Ectodermal cell (in vitro differentiated cells): ENCODE data around the gene ZNF326.
A peak's percentile ranks its signal among the peaks of the same experiment; 100 is the strongest.
"Not testable (repeated sequence)": the region's sequence is repeated elsewhere in the genome, so short reads cannot be mapped to it uniquely, and the experiment has no call there.

Experiments used
- H3K27ac ChIP-seq: 2 replicates; pipeline ENCODE4 v1.7.0; 2013; ENCODE audit warnings: mild to moderate bottlenecking, low read depth, low read length; ENCODE audit not compliant: insufficient read depth, poor library complexity, severe bottlenecking
- H3K27me3 ChIP-seq: 2 replicates; pipeline ENCODE4 v1.7.0; 2013; ENCODE audit warnings: mild to moderate bottlenecking, low read length; ENCODE audit not compliant: insufficient read depth, control insufficient read depth, poor library complexity, severe bottlenecking
- H3K36me3 ChIP-seq: one replicate; pipeline ENCODE4 v1.7.0; 2013; ENCODE audit warnings: low read length; ENCODE audit not compliant: control insufficient read depth, insufficient read depth
- H3K4me1 ChIP-seq: one replicate; pipeline ENCODE4 v1.7.0; 2013; ENCODE audit warnings: low read length; ENCODE audit not compliant: control insufficient read depth, insufficient read depth
- H3K4me3 ChIP-seq: 2 replicates; pipeline ENCODE4 v1.7.0; 2013; ENCODE audit warnings: low read depth, low read length, control low read depth; ENCODE audit not compliant: insufficient read depth
- H3K9me3 ChIP-seq: 2 replicates; pipeline ENCODE4 v1.7.0; 2013; ENCODE audit warnings: mild to moderate bottlenecking, low read length, moderate library complexity; ENCODE audit not compliant: control insufficient read depth
- WGBS, 2 experiments: methylation state at CpG; one replicate each; pipeline ENCODE4 v1.1.7; 2013; ENCODE audit warnings: missing lambda C conversion rate in 2 of 2; 5-methylcytosine and 5-hydroxymethylcytosine counted together

Gene ZNF326

GRCh38 chr1:89982846-89983245 is 12.1 kb upstream of the ZNF326 start:
- H3K4me3 ChIP-seq, H3K9me3 ChIP-seq, H3K36me3 ChIP-seq, H3K27ac ChIP-seq, H3K27me3 ChIP-seq, H3K4me1 ChIP-seq: not testable (repeated sequence)
- 85 to 92% methylated on average over 1 of the region's 2 CpGs for WGBS, 2 experiments

GRCh38 chr1:89984564-89985116 is 10.3 kb upstream of the ZNF326 start:
- H3K9me3 ChIP-seq, H3K27ac ChIP-seq, H3K4me1 ChIP-seq, H3K36me3 ChIP-seq, H3K4me3 ChIP-seq, H3K27me3 ChIP-seq: not testable (repeated sequence)
- 96 to 97% methylated on average over 28 to 33 of the region's 33 CpGs for WGBS, 2 experiments

GRCh38 chr1:89986020-89986419 is 8.9 kb upstream of the ZNF326 start:
- Histone ChIP-seq H3K4me3 (no peak overlapping the region), H3K4me1 (no peaks in the 10 kb centered on the region), H3K36me3 (no peaks in the 10 kb centered on the region), H3K27ac (no peak overlapping the region), H3K9me3 (no peaks in the 10 kb centered on the region), H3K27me3 (no peaks in the 10 kb centered on the region)

- 0 to 2% methylated on average over 2 to 3 of the region's 3 CpGs for whole genome bisulfite sequencing, 2 experiments
- Histone ChIP-seq H3K27ac (no peak overlapping the region), H3K4me3 (no peak overlapping the region), H3K4me1 (no peaks in the 10 kb centered on the region), H3K36me3 (no peaks in the 10 kb centered on the region), H3K27me3 (no peaks in the 10 kb centered on the region), H3K9me3 (no peaks in the 10 kb centered on the region)
Observed at GRCh38 chr1:89987159-89987819, 7.6 kb upstream of the ZNF326 start.

GRCh38 chr1:89989099-89989498 is 5.8 kb upstream of the ZNF326 start:
- WGBS, 2 experiments: 94% methylated on average over 23 of the region's 23 CpGs
- no peaks in the 10 kb centered on the region for H3K36me3 ChIP-seq
- no peaks in the 10 kb centered on the region for H3K9me3 ChIP-seq
- no peak overlapping the region for H3K27ac ChIP-seq
- no peaks in the 10 kb centered on the region for H3K4me1 ChIP-seq
- H3K4me3 ChIP-seq: no peak overlapping the region
- no peaks in the 10 kb centered on the region for H3K27me3 ChIP-seq

- H3K9me3 ChIP-seq: no peaks in the 10 kb centered on the region
- H3K4me3 ChIP-seq: no peak overlapping the region
- no peaks in the 10 kb centered on the region for H3K27me3 ChIP-seq
- no peaks in the 10 kb centered on the region for H3K36me3 ChIP-seq
- WGBS, 2 experiments: 81 to 86% methylated on average over 3 of the region's 3 CpGs
- H3K4me1 ChIP-seq: no peaks in the 10 kb centered on the region
- H3K27ac ChIP-seq: no peak overlapping the region
Observed at GRCh38 chr1:89989799-89990198, 5.1 kb upstream of the ZNF326 start.

GRCh38 chr1:89990976-89991831 is 3.7 kb upstream of the ZNF326 start:
- Histone ChIP-seq H3K27ac (no peak overlapping the region), H3K4me1 (no peaks in the 10 kb centered on the region), H3K4me3 (no peak overlapping the region), H3K9me3 (no peaks in the 10 kb centered on the region), H3K27me3 (no peaks in the 10 kb centered on the region), H3K36me3 (no peaks in the 10 kb centered on the region)
- 83 to 86% methylated on average over 8 of the region's 8 CpGs for WGBS, 2 experiments

- Histone ChIP-seq H3K36me3 (peaks cover 3% of the 10 kb centered on the region), H3K9me3 (no peaks in the 10 kb centered on the region), H3K4me1 (peaks cover 9% of the 10 kb centered on the region), H3K27me3 (no peaks in the 10 kb centered on the region), H3K4me3 (no peak overlapping the region), H3K27ac (no peak overlapping the region)
- WGBS, 2 experiments: 96 to 97% methylated on average over 24 of the region's 24 CpGs
Observed at GRCh38 chr1:89993541-89993940, 1.4 kb upstream of the ZNF326 start.

GRCh38 chr1:89994231-89994804 is 592 bp upstream of the ZNF326 start:
- H3K4me1 ChIP-seq: peaks cover 9% of the 10 kb centered on the region

More at GRCh38 chr1:89994231-89994804, 592 bp upstream of the ZNF326 start:
- peak overlapping the region; percentile 95 for H3K4me3 ChIP-seq
- H3K36me3 ChIP-seq: peaks cover 3% of the 10 kb centered on the region
- peak overlapping the region; percentile 97 for H3K27ac ChIP-seq
- H3K27me3 ChIP-seq: no peaks in the 10 kb centered on the region
- no peaks in the 10 kb centered on the region for H3K9me3 ChIP-seq
- 72 to 75% methylated on average over 14 to 16 of the region's 16 CpGs for WGBS, 2 experiments
